Measurements from ENCODE around the gene EPB41L1.

The EPB41L1 gene

DNA sequence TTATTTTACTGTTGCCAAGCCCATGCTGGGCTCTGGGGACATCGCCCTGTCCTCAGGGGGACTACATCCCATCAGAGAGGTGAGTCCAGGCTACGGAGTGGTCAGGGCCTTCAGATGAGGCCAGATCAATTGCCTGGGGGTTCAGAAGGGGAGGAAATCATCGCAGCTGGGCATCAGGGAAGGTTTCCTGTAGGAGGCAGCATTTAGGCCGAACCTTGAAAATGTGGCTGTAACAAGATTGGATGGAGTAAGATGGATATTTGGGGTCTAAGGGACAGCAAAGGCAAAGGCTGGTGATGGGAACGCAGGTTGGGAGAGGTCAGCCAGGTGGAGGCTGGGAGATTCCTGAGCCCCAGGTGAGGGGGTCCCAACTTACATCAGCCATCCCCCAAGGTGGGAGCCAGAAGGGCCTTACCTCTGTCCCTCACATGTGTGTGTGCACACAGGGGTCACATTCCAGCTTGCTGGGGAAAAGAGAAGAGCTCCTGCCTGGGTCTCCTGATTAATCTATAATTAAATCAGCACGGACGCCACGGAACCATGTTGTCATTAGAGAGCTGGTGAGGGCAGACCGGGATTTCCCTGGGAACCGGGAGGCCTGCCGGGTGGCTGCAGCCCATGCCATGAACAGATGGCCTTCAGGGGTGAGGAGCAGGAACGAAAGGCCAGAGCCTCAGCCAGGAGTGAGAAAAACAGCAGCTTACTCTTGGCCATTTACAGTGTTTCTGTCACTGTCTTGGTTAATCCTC lies 121.1 kb downstream of the EPB41L1 start:
- DNase-seq (ENCODE audit: low read depth in 2 of 3, low spot score in 1 of 3): no peak

DNA sequence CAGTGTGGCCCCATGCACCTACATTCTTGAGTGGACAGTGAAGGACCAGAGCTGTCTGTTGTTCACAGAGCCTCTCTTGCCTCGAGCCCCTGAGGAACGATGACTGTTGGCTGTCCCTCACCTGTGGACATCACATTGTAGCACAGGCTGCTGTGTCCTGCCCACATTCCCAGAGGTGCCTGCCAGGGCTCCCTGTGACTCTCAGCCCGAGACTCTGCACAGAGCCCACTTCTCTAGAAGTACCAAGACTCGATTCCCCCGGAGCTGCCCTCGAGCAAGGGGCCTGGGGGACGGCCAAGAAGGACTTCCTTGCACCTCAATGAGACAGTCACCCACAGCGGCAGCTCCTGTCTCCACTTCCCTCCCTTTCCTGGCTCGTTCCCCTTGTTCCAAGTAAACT lies 123.0 kb downstream of the EPB41L1 start:
- DNase-seq (ENCODE audit: low read depth in 2 of 3, low spot score in 1 of 3): no peak

DNA sequence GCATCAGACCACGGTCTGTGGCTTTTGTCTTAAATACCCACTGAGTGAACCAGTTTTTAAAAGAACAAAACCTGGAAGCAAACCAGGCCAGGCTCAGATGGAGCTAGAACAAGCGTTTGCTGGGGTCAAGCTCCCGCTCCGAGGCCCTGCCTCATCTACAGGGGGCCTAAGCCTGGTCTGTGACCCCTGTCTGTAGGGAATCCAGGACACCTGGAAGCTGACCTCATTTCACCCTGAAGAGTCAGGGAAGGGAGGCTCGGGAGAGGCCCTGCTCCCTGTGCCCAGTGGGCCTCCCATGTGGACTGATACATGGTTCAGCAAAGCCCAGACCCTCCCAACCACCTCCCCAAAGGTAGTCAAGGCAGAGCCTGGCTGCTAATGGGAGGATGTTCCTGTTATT lies 124.8 kb downstream of the EPB41L1 start:
- no peak for DNase-seq (ENCODE audit: low read depth in 2 of 3, low spot score in 1 of 3)

DNA sequence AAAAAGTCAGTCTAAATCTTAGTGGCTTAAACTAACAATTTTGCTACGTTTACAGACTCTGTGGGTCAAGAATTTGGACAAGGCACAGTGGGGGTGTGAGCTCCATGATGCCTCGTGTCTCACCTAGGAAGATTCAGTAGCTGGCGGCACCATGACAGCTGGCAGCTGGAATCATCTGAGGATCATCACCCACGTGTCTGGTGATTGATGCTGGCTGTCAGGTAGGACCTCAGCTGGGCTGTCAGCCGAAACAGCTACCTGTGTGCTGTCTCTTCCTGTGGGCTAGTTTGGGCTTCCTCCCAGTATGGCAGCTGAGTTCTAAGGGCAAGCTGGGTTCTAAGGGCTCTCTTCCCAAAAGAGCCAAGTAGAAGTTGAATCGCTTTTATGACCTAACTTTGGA lies 125.2 kb downstream of the EPB41L1 start:
- no peak for DNase-seq (ENCODE audit: low read depth in 2 of 3, low spot score in 1 of 3)

DNA sequence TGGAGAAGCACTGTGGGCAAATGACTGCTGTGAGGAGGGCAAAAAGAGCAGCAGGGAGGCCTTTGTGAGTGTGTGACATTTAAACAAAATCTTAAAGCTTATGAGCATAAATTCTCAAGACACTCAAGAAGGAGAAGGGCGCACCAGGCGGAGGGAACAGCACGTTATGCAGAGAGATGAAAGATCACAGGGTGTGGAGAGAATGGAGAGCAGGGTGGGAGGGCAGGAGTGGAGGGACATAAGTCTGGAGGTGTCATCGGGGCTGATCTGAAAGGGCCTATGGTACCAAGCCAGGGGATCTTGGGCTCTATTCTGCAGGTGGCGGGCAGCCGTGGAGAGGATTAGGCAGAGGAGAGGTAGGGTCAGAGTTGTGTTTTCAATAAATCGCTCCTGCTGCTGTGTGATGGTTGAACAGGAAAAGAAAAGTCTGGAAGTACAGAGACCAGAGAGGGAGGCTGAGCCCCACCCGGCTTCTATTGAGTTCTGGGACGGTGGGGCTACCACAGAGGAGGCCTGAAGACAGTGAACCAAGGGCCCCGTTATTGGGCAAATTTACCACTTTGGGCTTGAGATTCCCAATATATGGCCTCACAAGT lies 127.3 kb downstream of the EPB41L1 start:
- DNase-seq (ENCODE audit: low read depth in 2 of 3, low spot score in 1 of 3): no peak
